ENCODE results near the gene AVPR2.

Gene AVPR2

DNA sequence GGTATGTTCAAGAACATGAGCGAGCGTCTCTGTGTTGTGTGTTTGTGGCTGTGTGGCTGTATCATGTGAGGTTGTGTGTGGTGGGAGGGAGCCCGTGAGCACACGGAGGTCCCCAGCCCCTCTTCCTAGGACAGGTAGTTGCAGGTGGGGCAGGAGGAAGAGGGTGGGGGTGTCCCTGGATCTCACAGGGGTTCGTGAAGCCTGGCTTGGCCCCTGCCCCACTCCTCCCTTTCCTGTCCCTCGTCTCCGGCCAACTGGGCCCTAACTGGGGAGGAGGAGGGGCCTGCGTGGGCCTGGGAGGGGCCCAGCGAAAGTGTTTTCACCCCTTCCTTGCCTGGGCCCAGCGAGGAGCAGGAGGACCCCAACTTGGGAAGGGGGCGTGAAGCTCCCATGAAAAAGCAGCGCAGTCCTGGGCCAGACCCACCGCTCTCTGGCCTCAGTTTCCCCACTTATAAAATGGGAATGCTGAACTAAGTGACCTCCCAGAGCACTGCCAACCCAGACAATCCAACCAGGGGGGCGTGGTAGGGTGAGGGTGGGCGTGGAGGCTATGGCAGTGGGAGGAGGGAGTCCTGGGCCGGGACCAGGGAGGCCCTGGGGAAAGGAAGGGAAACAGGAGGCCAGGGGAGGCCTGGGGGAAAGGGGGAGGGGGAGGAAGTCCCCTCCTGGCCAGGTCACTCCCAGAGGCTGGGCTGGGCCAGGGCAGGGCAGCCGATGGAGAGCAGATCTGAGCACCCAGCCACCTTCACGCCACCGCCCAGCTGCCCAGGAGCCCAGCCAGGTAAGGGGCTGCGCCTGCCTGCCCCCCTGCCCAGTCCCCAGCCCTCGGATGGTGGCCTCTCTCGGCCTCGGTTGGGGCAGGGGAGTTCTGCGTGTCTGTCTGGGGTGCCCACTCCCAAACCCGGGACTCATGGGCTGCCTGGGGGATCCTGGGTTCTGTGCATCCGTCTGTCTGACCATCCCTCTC lies at the start of gene AVPR2:
TSS of gene AVPR2 (plus strand) at position 683 of the 967 bp plus-strand sequence. CDS start 473 bp downstream, outside the sequence.
- H3K4me1 ChIP-seq (ENCODE audit: control insufficient read depth, insufficient read depth, low read length), result no peaks in the 10 kb centered on the region
- H3K27ac ChIP-seq (ENCODE audit: low read depth, low read length), result no peak within 1 kb of the TSS

DNA sequence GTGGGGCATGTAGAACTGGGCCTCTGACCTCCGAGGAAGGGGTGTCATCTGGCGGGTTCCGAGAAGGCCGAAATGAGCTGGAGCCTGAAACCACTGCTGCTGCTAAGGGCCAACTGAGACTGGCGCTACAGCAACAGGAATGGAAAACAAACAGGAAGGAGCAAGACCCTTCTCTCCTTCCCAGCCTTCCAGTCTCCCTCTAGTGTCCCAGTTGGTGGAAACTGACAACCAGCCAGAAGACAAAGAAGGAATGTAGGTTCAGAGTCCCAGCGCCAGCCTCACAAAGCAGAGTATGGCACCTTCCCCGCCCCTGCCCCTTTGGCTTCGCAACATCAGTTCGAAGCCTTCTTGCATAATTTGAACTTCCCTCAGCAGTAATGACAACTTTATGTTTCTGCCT lies 49.8 kb upstream of the AVPR2 start:
- Histone ChIP-seq H3K9me3 (ENCODE audit: control insufficient read depth, insufficient read depth, low read length) (peaks cover 46% of the 10 kb centered on the region), H3K4me1 (ENCODE audit: control insufficient read depth, insufficient read depth, low read length) (0 out of 2 replicates have a peak, but pooled peaks cover 2% of the 10 kb centered on the region), H3K27ac (ENCODE audit: low read depth, low read length) (no peak overlapping the region), H3K9ac (ENCODE audit: low read depth, low read length) (no peak overlapping the region), H3K36me3 (ENCODE audit: control insufficient read depth, insufficient read depth, low read length) (no peaks in the 10 kb centered on the region), H3K4me3 (ENCODE audit: low read depth, low read length) (no peak overlapping the region), H3K27me3 (ENCODE audit: control insufficient read depth, insufficient read depth, low read length) (no peaks in the 10 kb centered on the region)

More for the DNA sequence above, at the start of gene AVPR2:
- H3K9me3 ChIP-seq (ENCODE audit: control insufficient read depth, insufficient read depth, low read length), result peaks cover 26% of the 10 kb centered on the region
- H3K27me3 ChIP-seq (ENCODE audit: control insufficient read depth, insufficient read depth, low read length), result no peaks in the 10 kb centered on the region
- H3K4me3 ChIP-seq (ENCODE audit: low read depth, low read length), result no peak within 1 kb of the TSS
- no peak within 1 kb of the TSS for H3K9ac ChIP-seq (ENCODE audit: low read depth, low read length)
- no peaks in the 10 kb centered on the region for H3K36me3 ChIP-seq (ENCODE audit: control insufficient read depth, insufficient read depth, low read length)

DNA sequence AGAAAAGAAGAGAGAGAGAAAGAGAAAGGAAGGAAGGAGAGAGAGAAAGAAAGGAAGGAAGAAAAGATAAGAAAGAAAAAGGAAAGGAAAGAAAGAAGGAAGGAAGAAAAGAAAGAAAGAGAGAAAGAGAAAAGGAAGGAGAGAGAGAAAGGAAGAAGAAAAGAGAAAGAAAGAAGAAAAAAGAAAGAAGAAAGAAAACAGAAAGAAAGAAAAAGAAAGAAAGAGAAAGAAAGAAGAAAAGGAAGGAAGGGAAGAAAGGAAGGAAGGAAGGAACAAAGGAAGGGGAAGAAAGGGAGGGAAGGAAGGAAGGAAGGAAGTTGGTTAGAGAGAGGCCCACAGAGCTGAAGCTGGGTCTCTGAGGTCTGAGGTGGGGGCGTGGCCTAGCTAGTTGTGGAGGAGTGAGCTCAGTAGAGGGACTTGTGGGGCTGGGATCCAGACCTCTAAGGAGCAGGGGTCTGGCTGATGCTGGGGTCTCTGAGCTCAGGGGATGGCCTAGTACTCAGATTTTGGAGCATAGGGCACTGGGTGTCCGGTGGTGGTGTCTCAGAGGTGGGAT lies 47.0 kb upstream of the AVPR2 start:
- no peak overlapping the region for H3K9ac ChIP-seq (ENCODE audit: low read depth, low read length)
- H3K4me3 ChIP-seq (ENCODE audit: low read depth, low read length), result no peak overlapping the region
- no peaks in the 10 kb centered on the region for H3K27me3 ChIP-seq (ENCODE audit: control insufficient read depth, insufficient read depth, low read length)
- H3K9me3 ChIP-seq (ENCODE audit: control insufficient read depth, insufficient read depth, low read length), result peaks cover 43% of the 10 kb centered on the region
- H3K4me1 ChIP-seq (ENCODE audit: control insufficient read depth, insufficient read depth, low read length), result 0 out of 2 replicates have a peak, but pooled peaks cover 2% of the 10 kb centered on the region
- H3K36me3 ChIP-seq (ENCODE audit: control insufficient read depth, insufficient read depth, low read length), result no peaks in the 10 kb centered on the region
- no peak overlapping the region for H3K27ac ChIP-seq (ENCODE audit: low read depth, low read length)

DNA sequence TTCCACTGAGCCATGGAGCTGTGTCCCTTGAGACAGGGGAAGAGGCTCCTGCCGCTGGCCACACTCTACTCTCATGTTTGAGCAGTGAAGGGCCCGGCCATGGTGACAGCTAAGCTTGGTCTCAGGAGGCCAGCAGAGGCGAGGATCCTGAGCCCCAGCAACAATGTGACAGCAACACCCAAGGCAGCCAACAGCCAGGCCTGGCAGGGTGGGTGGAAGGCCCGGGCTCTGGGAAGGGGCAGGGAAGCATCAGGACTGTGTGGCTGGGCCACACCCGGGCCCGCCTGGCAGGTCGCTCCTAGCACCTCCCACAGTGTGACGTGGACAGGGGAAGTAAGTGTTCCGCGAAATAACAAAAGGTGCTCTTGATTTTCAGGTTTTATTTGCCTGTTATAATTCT lies 43.3 kb upstream of the AVPR2 start:
- no peak overlapping the region for H3K9ac ChIP-seq (ENCODE audit: low read depth, low read length)
- no peak overlapping the region for H3K27ac ChIP-seq (ENCODE audit: low read depth, low read length)
- no peaks in the 10 kb centered on the region; the same call in 1 of the 2 replicates for H3K36me3 ChIP-seq (ENCODE audit: control insufficient read depth, insufficient read depth, low read length)
- no peaks in the 10 kb centered on the region for H3K27me3 ChIP-seq (ENCODE audit: control insufficient read depth, insufficient read depth, low read length)
- H3K4me1 ChIP-seq (ENCODE audit: control insufficient read depth, insufficient read depth, low read length), result peaks cover 6% of the 10 kb centered on the region; the same call in 1 of the 2 replicates
- no peak overlapping the region for H3K4me3 ChIP-seq (ENCODE audit: low read depth, low read length)
- peaks cover 36% of the 10 kb centered on the region for H3K9me3 ChIP-seq (ENCODE audit: control insufficient read depth, insufficient read depth, low read length)

DNA sequence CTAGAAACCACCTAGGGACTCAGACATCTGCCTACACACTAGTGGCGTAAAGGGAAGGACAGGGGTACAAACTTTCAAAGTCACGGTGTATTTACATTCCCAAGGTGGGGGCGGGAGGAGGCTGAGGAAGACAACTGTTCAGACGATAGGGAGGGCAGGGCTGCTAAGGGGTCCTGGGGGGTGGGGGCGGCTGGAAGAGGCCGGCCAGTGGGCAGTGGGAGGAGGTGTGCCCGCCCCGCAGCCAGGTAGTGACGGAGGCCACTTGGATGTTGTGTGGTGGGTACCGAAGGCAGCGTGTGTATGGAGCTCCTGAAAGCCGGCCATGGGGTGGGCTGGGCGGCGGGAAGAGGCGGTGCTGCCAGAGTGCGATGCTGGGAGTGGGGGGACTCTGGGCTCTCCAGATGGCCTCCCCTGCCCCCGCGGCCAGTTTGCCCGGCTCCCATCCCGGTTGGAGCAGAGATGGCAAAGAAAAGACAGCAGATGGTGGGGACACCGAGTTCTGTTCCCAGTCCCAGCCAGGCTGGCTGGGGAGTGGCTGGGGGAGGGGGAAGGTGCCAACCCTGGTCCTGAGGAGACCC lies 42.7 kb upstream of the AVPR2 start:
- Histone ChIP-seq H3K9me3 (ENCODE audit: control insufficient read depth, insufficient read depth, low read length) (peaks cover 35% of the 10 kb centered on the region), H3K27me3 (ENCODE audit: control insufficient read depth, insufficient read depth, low read length) (no peaks in the 10 kb centered on the region), H3K4me1 (ENCODE audit: control insufficient read depth, insufficient read depth, low read length) (peaks cover 6% of the 10 kb centered on the region; the same call in 1 of the 2 replicates), H3K4me3 (ENCODE audit: low read depth, low read length) (no peak overlapping the region), H3K36me3 (ENCODE audit: control insufficient read depth, insufficient read depth, low read length) (no peaks in the 10 kb centered on the region; the same call in 1 of the 2 replicates), H3K27ac (ENCODE audit: low read depth, low read length) (no peak overlapping the region), H3K9ac (ENCODE audit: low read depth, low read length) (no peak overlapping the region)

DNA sequence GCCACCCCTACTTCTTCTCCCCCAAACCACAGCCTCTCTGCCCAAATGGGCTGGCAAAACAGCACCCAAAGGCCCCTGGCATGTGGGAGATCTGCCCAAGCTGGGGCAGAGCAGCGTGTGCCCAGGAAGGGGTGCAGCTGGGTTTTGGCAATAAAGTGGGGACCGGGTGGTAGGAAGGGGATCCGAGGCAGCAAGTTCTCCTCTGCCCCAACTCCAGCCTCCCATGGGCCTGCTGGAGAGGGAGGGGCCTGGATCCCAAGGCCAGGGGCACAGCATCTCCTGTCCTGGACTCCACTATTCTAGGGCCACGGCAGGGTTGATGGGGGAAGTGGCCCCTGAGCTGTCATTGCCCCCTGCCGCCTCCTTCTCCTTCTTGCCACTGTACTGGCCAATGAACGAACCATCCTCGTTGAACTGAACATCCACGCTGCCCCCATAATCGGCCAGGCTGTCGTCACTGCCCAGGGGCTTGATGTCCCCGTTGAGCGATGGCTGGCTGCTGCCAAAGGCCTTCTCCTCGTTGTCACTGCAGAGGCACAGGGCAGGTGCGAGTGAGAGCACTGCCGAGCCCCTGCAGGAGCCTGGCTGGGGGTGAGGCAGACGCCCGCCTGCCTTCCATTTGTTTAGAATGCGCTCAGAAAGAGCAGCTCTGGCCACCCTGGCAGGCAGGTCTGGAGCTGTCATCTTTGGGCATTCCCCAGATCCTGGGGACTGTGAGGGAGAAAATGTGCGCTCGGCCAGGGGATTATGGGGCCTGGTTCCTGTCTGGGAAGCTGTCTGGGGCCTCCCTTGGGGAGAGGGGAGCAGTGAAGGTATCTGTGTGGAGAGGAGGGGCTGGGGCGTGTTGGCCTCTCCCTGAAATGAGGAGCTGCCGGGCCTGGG lies 41.9 kb upstream of the AVPR2 start:
- H3K9ac ChIP-seq (ENCODE audit: low read depth, low read length), result no peak overlapping the region
- H3K9me3 ChIP-seq (ENCODE audit: control insufficient read depth, insufficient read depth, low read length), result peaks cover 37% of the 10 kb centered on the region
- peaks cover 6% of the 10 kb centered on the region; the same call in 1 of the 2 replicates for H3K4me1 ChIP-seq (ENCODE audit: control insufficient read depth, insufficient read depth, low read length)
- no peaks in the 10 kb centered on the region for H3K27me3 ChIP-seq (ENCODE audit: control insufficient read depth, insufficient read depth, low read length)
- peak overlapping the region; percentile 20 for H3K27ac ChIP-seq (ENCODE audit: low read depth, low read length)
- no peak overlapping the region for H3K4me3 ChIP-seq (ENCODE audit: low read depth, low read length)
- no peaks in the 10 kb centered on the region; the same call in 1 of the 2 replicates for H3K36me3 ChIP-seq (ENCODE audit: control insufficient read depth, insufficient read depth, low read length)

DNA sequence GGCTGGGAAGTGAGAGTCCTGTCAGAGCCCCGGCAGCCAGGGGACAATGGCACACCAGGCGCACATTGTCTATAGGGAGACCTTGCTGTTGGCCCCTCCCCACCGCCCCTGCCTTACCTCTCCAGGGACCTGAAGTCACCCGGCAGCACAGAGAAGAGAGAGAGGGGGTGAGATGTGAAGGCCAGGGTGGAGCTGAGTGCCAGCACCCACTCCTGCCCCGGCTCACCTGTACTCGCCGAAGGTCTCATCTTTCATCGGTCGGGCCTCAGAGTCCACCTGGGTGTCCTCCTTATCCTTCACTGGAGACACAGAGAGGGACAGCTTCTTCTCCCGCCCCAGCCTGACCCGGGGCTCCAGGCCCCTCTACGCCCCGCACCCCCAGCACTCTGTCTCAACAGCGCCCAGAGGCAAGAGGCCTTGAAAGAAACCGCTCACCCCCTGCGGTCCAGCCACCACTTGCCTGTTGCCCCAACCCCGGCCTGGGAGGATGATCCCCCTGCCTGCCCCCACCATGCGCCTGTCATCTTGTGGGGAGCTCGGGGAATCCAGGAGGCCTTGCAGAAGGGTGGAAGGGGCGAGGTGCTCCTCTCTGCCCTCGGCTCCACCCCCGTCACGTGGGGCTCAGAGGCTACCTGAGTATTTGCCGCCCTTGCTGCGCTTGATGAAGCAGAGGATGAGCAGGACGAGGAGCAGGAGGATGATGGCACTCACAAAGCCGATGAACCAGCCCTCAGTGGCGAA lies 41.1 kb upstream of the AVPR2 start:
- peaks cover 6% of the 10 kb centered on the region; the same call in 1 of the 2 replicates for H3K4me1 ChIP-seq (ENCODE audit: control insufficient read depth, insufficient read depth, low read length)
- H3K27me3 ChIP-seq (ENCODE audit: control insufficient read depth, insufficient read depth, low read length), result no peaks in the 10 kb centered on the region
- H3K9me3 ChIP-seq (ENCODE audit: control insufficient read depth, insufficient read depth, low read length), result peaks cover 31% of the 10 kb centered on the region
- H3K4me3 ChIP-seq (ENCODE audit: low read depth, low read length), result no peak overlapping the region
- no peak overlapping the region for H3K9ac ChIP-seq (ENCODE audit: low read depth, low read length)
- H3K36me3 ChIP-seq (ENCODE audit: control insufficient read depth, insufficient read depth, low read length), result peaks cover 3% of the 10 kb centered on the region
- H3K27ac ChIP-seq (ENCODE audit: low read depth, low read length), result peak overlapping the region; percentile 20

DNA sequence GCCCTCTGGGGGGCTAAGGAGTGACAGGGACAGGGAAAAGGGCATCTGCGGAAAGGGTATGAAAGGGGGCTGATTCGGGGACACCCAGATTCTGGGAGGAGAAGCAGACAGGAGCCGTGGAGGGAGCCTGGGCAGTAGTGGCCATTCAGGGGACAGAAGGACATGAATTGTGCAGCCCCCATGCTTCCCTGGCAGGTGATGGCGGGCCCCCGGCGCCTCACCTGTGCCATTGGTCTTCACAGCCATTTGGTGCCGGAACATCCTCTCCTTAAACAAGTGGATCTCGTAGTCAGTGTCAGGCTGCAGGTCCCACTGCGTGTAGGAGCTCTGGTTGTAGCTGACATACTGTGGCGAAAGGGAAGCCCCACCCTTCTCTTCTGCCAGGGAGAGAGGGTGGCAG lies 40.4 kb upstream of the AVPR2 start:
- Histone ChIP-seq H3K36me3 (ENCODE audit: control insufficient read depth, insufficient read depth, low read length) (peaks cover 5% of the 10 kb centered on the region), H3K27me3 (ENCODE audit: control insufficient read depth, insufficient read depth, low read length) (no peaks in the 10 kb centered on the region), H3K27ac (ENCODE audit: low read depth, low read length) (no peak overlapping the region), H3K9me3 (ENCODE audit: control insufficient read depth, insufficient read depth, low read length) (peaks cover 34% of the 10 kb centered on the region), H3K9ac (ENCODE audit: low read depth, low read length) (no peak overlapping the region), H3K4me1 (ENCODE audit: control insufficient read depth, insufficient read depth, low read length) (peaks cover 6% of the 10 kb centered on the region; the same call in 1 of the 2 replicates), H3K4me3 (ENCODE audit: low read depth, low read length) (no peak overlapping the region)

DNA sequence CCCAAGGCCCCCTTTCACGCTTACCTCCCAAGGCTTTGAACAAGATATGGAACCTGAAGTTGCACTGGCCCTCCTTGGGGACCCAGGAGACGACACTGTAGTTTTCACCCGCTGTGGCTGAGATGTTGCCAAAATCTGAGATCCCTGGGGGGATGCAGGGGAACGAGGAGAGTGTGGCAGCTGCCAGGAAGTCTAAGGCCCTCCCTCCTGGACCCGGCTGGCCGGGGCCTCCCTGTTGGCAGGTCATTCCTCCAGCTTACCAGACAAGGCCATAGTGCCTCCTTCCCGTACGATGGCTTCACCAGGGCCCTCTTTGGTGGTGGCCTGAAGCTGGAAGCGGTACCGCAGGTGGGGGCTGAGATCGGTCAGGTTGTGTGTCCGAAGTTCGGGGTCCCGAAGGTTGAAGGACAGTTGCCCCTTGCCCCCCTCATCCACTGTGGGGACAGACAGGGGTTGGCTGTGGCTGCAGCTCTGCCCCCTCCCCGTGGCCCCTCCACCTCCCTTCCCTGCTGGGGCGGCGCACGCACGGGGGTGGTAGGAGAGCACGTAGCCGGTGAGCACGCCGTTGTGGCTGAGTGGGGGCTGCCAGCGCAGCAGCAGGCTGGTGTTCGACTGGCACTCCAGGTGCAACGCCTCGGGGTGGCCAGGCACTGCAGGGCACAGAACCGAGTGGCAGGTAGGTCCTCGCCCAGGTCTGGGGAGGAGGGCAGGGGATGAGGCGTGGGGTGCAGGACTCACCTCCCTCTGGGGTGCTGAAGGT lies 39.7 kb upstream of the AVPR2 start:
- Histone ChIP-seq H3K27me3 (ENCODE audit: control insufficient read depth, insufficient read depth, low read length) (no peaks in the 10 kb centered on the region), H3K9ac (ENCODE audit: low read depth, low read length) (no peak overlapping the region), H3K4me3 (ENCODE audit: low read depth, low read length) (no peak overlapping the region), H3K4me1 (ENCODE audit: control insufficient read depth, insufficient read depth, low read length) (peaks cover 6% of the 10 kb centered on the region; the same call in 1 of the 2 replicates), H3K36me3 (ENCODE audit: control insufficient read depth, insufficient read depth, low read length) (peaks cover 5% of the 10 kb centered on the region), H3K27ac (ENCODE audit: low read depth, low read length) (no peak overlapping the region), H3K9me3 (ENCODE audit: control insufficient read depth, insufficient read depth, low read length) (peaks cover 34% of the 10 kb centered on the region)
